ENCODE results near the gene TRIM7.

GRCh38 chr5:181207960-181208253 is 2.9 kb upstream of the TRIM7 start:
- TF ChIP-seq CTCF (IDR thresholded peaks at IDR 0.05) (no peak), POLR2A (IDR thresholded peaks at IDR 0.05) (no peak)
